GM21390 (cell line): ENCODE data around the gene ST6GALNAC1.
A peak's percentile ranks its signal among the peaks of the same experiment; 100 is the strongest.

Experiments
- ATAC-seq: cut with Tn5 transposase; IDR thresholded peaks from one replicate; pipeline ENCODE4 v1.9.1; 2021; ENCODE audit not compliant: unreplicated experiment

ST6GALNAC1 gene

DNA sequence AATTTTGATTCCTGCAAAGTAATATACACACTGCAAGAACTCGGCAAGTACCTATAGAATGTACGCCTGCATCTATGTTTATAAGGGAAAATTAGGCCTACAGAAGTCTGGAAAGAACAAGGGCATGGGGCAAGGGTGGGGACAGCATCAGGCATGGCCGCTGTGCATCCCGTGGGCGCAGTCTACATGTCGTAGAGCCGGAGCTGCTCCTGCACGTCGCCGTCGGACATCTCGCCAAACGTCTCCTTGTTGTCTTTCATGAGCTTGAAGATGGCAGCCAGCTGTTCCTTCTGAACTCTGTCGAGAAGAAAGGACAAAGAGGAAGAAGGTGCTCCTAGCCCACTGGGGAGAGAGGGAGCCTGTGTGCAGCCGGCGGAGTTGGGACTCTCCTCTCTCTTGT, 33.8 kb upstream of the ST6GALNAC1 start:
- ATAC-seq: no peak

DNA sequence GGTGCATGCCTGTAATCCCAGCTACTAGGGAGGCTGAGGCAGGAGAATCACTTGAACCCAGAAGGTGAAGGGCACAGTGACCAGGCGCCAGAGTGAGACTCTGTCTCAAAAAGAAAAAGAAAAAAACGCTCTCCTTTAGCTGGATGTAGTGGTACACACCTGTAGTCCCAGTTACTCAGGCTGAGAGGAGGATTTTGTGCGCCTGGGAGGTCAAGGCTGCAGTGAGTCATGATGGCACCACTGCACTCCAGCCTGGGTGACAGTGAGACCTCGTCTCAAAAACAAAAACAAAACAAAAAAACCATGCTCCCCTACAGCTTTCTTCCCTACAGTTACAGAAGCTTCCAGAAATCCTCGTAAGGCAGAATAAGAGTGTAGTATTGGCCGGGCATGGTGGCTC, 33.1 kb upstream of the ST6GALNAC1 start:
- ATAC-seq: no peak

- ATAC-seq: no peak
Observed at GRCh38 chr17:76675648-76676047, 32.1 kb upstream of the ST6GALNAC1 start.

GRCh38 chr17:76674600-76674999, 31.0 kb upstream of the ST6GALNAC1 start:
- no peak for ATAC-seq

DNA sequence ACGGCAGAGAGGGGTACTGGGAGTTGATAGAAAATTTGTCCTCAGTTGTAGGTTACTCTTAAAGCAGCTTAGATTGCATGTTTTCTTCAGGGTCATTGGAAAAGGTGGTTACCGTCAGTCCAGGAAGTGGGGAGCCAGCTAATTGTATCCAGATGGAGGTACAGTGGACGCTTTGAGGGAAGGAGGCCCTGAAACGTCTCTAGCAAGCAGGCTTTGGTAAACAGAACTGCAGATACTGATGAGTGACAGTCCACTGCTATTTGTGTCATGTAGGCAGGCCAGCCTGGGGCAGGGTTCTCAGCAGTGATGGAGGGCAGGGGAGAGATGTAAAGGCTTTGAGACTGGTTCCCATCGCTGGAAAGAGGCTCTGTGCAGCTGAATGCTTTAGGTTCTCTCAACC, 30.2 kb upstream of the ST6GALNAC1 start:
- ATAC-seq: no peak

GRCh38 chr17:76672892-76673291, 29.3 kb upstream of the ST6GALNAC1 start:
- ATAC-seq: no peak

GRCh38 chr17:76672270-76672851, 28.8 kb upstream of the ST6GALNAC1 start:
- no peak for ATAC-seq

- ATAC-seq: peak; percentile 5
Observed at GRCh38 chr17:76671912-76672262, 28.3 kb upstream of the ST6GALNAC1 start.

GRCh38 chr17:76671123-76671911, 27.8 kb upstream of the ST6GALNAC1 start:
- ATAC-seq: peak; percentile 98

- no peak for ATAC-seq
Observed at GRCh38 chr17:76670718-76671122, 27.2 kb upstream of the ST6GALNAC1 start.

DNA sequence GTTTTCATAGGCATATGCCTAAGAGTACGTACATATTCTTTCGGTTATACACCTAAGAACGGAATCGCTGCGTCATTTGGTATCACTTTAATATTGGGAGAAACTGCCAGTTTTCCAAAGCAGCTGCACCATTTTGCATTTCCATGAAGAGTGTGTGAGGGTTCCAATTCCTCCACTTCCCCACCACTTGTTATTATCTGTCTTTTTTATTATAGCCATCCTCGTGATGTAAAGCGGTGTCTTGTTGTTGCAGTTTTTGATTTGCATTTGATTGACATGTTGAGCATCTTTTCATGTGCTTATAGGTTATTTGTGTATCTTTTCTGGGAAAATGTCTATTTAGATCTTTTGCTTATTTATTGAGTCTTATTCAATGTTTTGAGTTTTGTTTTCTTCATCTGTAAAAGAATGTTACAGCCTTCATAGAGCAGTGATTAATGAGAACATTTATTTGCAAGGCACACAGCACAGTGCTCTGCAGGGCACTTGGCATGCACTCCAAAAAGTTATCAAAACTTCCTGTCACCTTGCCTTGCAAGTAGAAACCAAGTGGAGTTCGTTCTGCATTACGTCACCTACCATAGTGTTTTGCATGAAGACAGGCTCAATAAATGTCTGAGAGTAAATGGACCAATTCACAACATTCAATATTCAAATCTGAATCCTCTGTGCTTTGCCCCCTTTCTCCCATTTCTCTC, 26.6 kb upstream of the ST6GALNAC1 start:
- no peak for ATAC-seq

DNA sequence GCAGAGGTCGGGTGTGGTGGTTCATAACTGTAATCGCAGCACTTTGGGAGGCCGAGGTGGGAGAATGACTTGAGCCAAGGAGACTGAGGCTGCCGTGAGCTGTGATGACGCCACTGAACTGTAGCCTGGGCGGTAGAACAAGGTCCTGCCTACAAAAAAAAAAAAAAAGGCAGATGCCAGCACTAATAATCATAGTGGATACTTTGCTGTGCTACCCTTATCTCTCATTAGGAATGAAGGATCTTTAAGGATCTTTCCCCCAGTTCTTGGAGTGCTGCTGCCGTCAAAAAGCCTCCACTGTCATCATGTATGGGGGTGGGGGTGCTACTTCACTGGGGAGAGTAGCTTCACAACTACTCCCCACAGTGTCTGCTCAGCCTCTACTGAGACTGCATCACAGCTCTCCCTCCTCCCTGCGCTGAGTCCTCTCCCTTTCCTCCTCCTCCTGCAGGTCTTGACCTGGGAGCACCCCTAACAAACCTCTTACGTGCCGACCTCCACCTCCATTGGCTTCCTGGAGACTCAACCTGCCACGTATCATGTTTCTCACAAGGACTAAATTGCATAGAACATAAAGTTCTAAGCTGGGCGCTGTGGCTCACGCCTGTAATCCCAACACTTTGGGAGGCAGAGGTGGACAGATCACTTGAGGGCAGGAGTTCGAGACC, 24.4 kb upstream of the ST6GALNAC1 start:
- no peak for ATAC-seq

- no peak for ATAC-seq
Observed at GRCh38 chr17:76667491-76667755, 23.9 kb upstream of the ST6GALNAC1 start.

GRCh38 chr17:76660656-76661042, 17.1 kb upstream of the ST6GALNAC1 start:
- no peak for ATAC-seq

DNA sequence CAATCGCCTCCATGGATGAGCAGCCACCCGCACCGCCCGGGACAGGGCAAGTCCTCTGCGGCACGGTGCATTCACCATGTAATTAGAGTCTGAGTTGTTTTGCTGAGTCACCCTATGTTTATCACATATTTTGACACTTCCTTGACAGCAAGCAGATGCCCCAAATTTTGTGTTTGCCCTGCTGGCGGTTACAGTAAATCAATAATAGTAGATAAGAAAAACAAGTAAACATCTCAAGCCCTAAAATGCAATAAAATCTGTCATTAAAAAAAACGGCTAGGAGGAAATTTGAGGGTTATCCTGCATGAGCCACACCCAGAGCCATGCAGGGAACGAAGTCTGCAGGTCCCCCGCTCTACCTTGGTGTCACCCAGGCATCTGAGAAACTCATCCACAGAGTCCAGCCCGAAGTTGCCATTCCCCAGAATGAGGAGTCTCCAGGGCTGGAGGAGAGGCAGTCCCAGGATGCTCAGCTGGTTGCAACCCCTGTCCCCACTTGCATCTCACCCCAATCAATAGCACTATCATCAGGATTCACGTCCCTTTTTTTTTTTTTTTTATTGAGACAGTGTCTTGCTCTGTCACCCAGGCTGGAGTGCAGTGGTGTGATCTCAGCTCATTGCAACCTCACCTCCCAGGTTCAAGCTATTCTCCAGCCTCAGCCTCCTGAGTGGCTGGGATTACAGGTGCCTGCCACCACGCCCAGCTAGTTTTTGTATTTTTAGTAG, 16.5 kb upstream of the ST6GALNAC1 start:
- ATAC-seq: no peak

GRCh38 chr17:76658242-76658662, 14.7 kb upstream of the ST6GALNAC1 start:
- no peak for ATAC-seq

GRCh38 chr17:76657505-76658241, 14.1 kb upstream of the ST6GALNAC1 start:
- ATAC-seq: no peak

DNA sequence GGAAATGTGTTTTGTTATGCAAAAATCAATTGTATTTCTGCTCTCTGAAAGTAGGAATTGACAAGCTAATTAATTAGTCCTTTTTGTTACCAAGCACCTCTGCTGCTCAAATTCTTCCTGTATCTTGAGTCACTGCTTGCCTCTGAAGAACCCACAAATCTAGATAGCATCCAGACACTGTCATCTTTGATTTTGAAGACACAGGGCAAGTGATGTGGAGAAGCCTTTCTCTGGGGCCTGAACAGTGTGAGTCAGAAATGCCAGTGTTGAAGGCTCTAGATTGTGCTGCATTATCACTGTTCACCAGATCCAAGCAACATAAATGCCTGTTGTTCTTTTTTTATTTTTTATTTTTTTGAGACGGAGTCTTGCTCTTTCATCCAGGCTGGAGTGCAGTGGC, 10.9 kb upstream of the ST6GALNAC1 start:
- no peak for ATAC-seq

- ATAC-seq: no peak
Observed at GRCh38 chr17:76650504-76650903, 6.9 kb upstream of the ST6GALNAC1 start.

DNA sequence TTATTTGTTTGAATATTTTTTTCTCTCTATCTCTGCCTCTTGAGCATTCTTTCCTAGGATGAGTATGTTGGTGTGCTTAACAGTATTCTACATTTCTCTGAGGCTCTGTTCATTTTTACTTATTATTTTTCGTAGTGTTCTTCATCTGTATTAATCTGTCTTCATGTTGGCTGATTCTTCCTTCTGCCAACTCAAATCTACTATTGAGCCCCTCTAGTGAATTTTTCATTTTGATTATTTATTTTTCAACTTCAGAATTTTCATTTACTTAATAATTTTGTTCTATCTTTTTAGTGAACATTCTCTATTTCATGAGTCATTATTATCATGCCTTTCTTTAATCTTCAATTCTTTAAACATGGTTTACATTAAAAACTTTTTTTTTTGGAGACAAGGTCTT, 3.2 kb upstream of the ST6GALNAC1 start:
- ATAC-seq: no peak

DNA sequence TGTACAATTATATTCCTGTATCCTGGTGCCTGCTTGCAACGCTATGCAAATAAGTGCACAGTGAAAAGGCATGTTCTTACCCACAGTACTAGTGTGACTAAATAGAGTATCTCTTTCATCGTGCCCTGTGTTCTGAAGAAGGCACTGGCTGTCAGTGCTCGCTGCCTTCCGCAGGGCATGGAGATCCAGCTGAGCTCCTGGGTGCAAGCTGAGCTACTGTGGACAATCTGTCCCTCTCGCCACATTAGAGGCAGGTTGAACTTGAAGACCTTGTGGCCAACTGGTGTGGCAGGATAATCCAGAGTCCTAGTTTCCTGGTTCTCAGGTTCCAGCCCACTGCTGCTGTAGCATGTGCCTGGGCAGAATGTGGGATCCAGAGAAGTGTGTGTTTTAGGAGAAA, 1.9 kb upstream of the ST6GALNAC1 start:
- no peak for ATAC-seq
